Stimulated activated CD8-positive, alpha-beta memory T cell treated with anti-CD3 and anti-CD28 coated beads, Interleukin-7, amount 100 ng/mL, for 48 hours (primary cell): ENCODE data around the gene ARF6.
"Not testable (repeated sequence)": the region's sequence is repeated elsewhere in the genome, so short reads cannot be mapped to it uniquely, and the experiment has no call there.

Experiments used
- DNase-seq, 2 donors: peaks; one replicate each; pipeline ENCODE4 v3.0.0-alpha.2; 2020; ENCODE audit warnings: low read depth in 1 of 2; ENCODE audit errors: extremely low read depth in 1 of 2

The ARF6 gene

GRCh38 chr14:49892636-49893308 lies at the start of gene ARF6:
Gene ARF6 (plus strand): TSS chr14:49893082. CDS start chr14:49893737, 655 bp downstream.
- DNase-seq: peak; percentile 96 to 97

- DNase-seq: no peak
These were observed 43.6 kb upstream of the ARF6 start for GRCh38 chr14:49849213-49849847.

- no peak for DNase-seq
These were observed 41.1 kb upstream of the ARF6 start for GRCh38 chr14:49851813-49852212.

GRCh38 chr14:49852301-49853157 lies 40.4 kb upstream of the ARF6 start, which contains the start of gene NEMF:
Gene NEMF (minus strand): TSS chr14:49852788. CDS start chr14:49852753, 35 bp downstream.
- DNase-seq: peak; percentile 53 to 70

- no peak for DNase-seq
These were observed 39.8 kb upstream of the ARF6 start for GRCh38 chr14:49853158-49853477.

- DNase-seq: peak; percentile 36 to 55
These were observed 39.1 kb upstream of the ARF6 start for GRCh38 chr14:49853572-49854375.

GRCh38 chr14:49857427-49858003 lies 35.4 kb upstream of the ARF6 start:
- DNase-seq: no peak

- no peak for DNase-seq
These were observed 34.5 kb upstream of the ARF6 start for GRCh38 chr14:49858383-49858782.

- no peak for DNase-seq
These were observed 31.7 kb upstream of the ARF6 start for GRCh38 chr14:49860988-49861698.

- DNase-seq: peak; percentile 27 to 49
These were observed 31.2 kb upstream of the ARF6 start for GRCh38 chr14:49861699-49862088.

GRCh38 chr14:49862089-49862673 lies 30.7 kb upstream of the ARF6 start:
- DNase-seq: peak; percentile 61 to 71

- no peak for DNase-seq
These were observed 29.2 kb upstream of the ARF6 start for GRCh38 chr14:49863487-49864281.

- DNase-seq: peak; percentile 57 to 63
These were observed 27.4 kb upstream of the ARF6 start for GRCh38 chr14:49865431-49865859.

GRCh38 chr14:49867831-49868719 lies 24.8 kb upstream of the ARF6 start:
- peak; percentile 98 for DNase-seq

GRCh38 chr14:49868720-49869114 lies 24.2 kb upstream of the ARF6 start:
- no peak for DNase-seq

- DNase-seq: no peak
These were observed 22.0 kb upstream of the ARF6 start for GRCh38 chr14:49870908-49871307.

- DNase-seq: not testable (repeated sequence)
These were observed 19.3 kb upstream of the ARF6 start for GRCh38 chr14:49873548-49873947.
